Mesendoderm (in vitro differentiated cells): ENCODE results near the gene ADSL.

Experiments
- DNase-seq: peaks from one replicate; pipeline ENCODE4 v3.0.0; 2013
- H2AK5ac ChIP-seq: 2 replicates; pipeline ENCODE4 v1.6.1; 2013; ENCODE audit warnings: low read length, inconsistent platforms
- H2BK120ac ChIP-seq: 2 replicates; pipeline ENCODE4 v1.6.1; 2013; ENCODE audit warnings: low read depth, mild to moderate bottlenecking, low read length, moderate library complexity, mixed read lengths
- H2BK15ac ChIP-seq: replicated peaks from 2 replicates; pipeline ENCODE4 v1.6.1; 2013; ENCODE audit warnings: low read depth, mild to moderate bottlenecking, moderate library complexity
- H2BK5ac ChIP-seq: 2 replicates; pipeline ENCODE4 v1.6.1; 2013; ENCODE audit warnings: low read length, inconsistent platforms
- H3K18ac ChIP-seq: 2 replicates; pipeline ENCODE4 v1.6.1; 2013; ENCODE audit warnings: mild to moderate bottlenecking, low read length, mixed read lengths
- H3K23ac ChIP-seq: one replicate; pipeline ENCODE4 v1.6.1; 2013; ENCODE audit warnings: low read length
- H3K27ac ChIP-seq: 2 replicates; pipeline ENCODE4 v1.5.1; 2013; ENCODE audit warnings: low read depth, mild to moderate bottlenecking, inconsistent platforms, low read length, moderate library complexity
- H3K27me3 ChIP-seq: 2 replicates; pipeline ENCODE4 v1.6.1; 2013; ENCODE audit warnings: low read length, control low read depth, mild to moderate bottlenecking, inconsistent platforms; ENCODE audit not compliant: insufficient read depth, poor library complexity
- H3K36me3 ChIP-seq: 2 replicates; pipeline ENCODE4 v1.6.1; 2013; ENCODE audit warnings: low read length, inconsistent platforms; ENCODE audit not compliant: control insufficient read depth, insufficient read depth
- H3K4ac ChIP-seq: one replicate; pipeline ENCODE4 v1.6.1; 2013; ENCODE audit warnings: low read depth, mild to moderate bottlenecking, low read length, moderate library complexity
- H3K4me1 ChIP-seq: 2 replicates; pipeline ENCODE4 v1.6.1; 2013; ENCODE audit warnings: low read depth, low read length, inconsistent platforms; ENCODE audit not compliant: control insufficient read depth
- H3K4me2 ChIP-seq: 2 replicates; pipeline ENCODE4 v1.6.1; 2013; ENCODE audit warnings: low read length
- H3K4me3 ChIP-seq: 2 replicates; pipeline ENCODE4 v1.5.1; 2013; ENCODE audit warnings: mild to moderate bottlenecking, low read length
- H3K56ac ChIP-seq: one replicate; pipeline ENCODE4 v1.6.1; 2013; ENCODE audit warnings: low read length
- H3K79me1 ChIP-seq: 2 replicates; pipeline ENCODE4 v1.6.1; 2013; ENCODE audit warnings: low read length, inconsistent platforms
- H3K79me2 ChIP-seq: 2 replicates; pipeline ENCODE4 v1.6.1; 2013; ENCODE audit warnings: mild to moderate bottlenecking, low read length; ENCODE audit not compliant: control insufficient read depth, insufficient read depth
- H3K9ac ChIP-seq: 2 replicates; pipeline ENCODE4 v1.6.1; 2013; ENCODE audit warnings: low read length, inconsistent platforms
- H4K5ac ChIP-seq: one replicate; pipeline ENCODE4 v1.6.1; 2013; ENCODE audit warnings: low read length
- H4K8ac ChIP-seq: one replicate; pipeline ENCODE4 v1.6.1; 2013; ENCODE audit warnings: low read depth, mild to moderate bottlenecking, control low read depth, low read length, moderate library complexity
- WGBS: extraction: QIAGEN DNeasy Blood & Tissue Kit; methylation state at CpG from one replicate; pipeline ENCODE4 v1.1.7; 2013; ENCODE audit warnings: low lambda C conversion rate, missing lambda C conversion rate; ENCODE audit not compliant: insufficient coverage; ENCODE audit errors: extremely low coverage; 5-methylcytosine and 5-hydroxymethylcytosine counted together

ADSL gene

DNA sequence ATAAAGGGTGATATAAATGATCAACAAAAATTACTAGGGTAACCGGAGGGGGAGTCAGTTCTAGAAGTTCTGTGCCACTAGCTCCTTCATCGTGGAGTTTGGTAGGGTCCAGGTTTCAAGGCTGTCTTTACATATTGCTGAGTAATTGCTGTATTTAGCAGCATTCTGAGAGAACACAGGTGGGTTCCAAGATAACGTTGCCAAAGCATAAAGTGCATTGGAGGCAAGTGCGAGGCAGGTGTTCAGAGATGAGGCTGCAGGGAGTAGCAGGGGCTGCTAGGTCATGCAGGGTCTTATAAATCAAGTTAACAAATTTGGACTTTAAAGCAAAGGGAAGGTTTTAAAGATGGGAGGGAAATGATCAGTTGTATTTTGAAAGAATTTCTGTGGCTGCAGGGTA, 41.9 kb downstream of the ADSL start:
- Histone ChIP-seq H2BK5ac (no peak overlapping the region), H3K56ac (no peak overlapping the region), H3K4me3 (no peak overlapping the region), H4K5ac (no peak overlapping the region), H3K27me3 (no peaks in the 10 kb centered on the region), H3K27ac (no peak overlapping the region), H3K4me1 (no peaks in the 10 kb centered on the region), H3K79me1 (peaks cover 11% of the 10 kb centered on the region), H2AK5ac (no peak overlapping the region), H4K8ac (no peak overlapping the region), H3K4ac (no peak overlapping the region), H3K18ac (no peak overlapping the region), H3K23ac (no peak overlapping the region), H3K9ac (no peak overlapping the region), H2BK120ac (no peak overlapping the region), H3K79me2 (no peaks in the 10 kb centered on the region), H3K4me2 (no peak overlapping the region), H2BK15ac (no peak overlapping the region), H3K36me3 (peaks cover 3% of the 10 kb centered on the region)
- WGBS: no CpG with 5 or more reads among the region's 4 CpGs
- no peak for DNase-seq

DNA sequence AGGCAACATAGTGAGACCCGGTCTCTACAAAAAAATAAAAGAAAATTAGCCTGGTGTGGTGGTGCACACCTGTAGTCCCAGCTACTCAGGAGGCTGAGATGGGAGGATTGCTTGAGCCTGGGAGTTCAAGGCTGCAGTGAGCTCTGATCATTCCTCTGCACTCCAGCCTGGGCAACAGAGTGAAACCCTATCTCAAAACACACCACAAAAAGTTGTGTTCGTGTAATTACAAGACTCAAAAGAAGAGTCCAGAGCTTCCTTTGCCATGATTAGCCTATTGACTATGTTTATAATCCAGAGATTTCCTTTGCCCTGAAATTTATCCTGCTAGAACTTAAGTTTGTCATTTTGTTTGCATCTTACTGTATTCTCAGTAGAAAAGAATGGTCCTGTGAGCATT, 45.1 kb downstream of the ADSL start:
- H3K9ac ChIP-seq: no peak overlapping the region
- H3K4me1 ChIP-seq: no peaks in the 10 kb centered on the region
- no peak overlapping the region for H3K23ac ChIP-seq
- no peak for DNase-seq
- H2AK5ac ChIP-seq: no peak overlapping the region
- no peak overlapping the region for H2BK120ac ChIP-seq
- H3K27ac ChIP-seq: no peak overlapping the region
- no peak overlapping the region for H3K4ac ChIP-seq
- H3K27me3 ChIP-seq: no peaks in the 10 kb centered on the region
- no peak overlapping the region for H3K18ac ChIP-seq
- peaks cover 8% of the 10 kb centered on the region for H3K79me1 ChIP-seq
- H2BK5ac ChIP-seq: no peak overlapping the region
- no peak overlapping the region for H2BK15ac ChIP-seq
- H3K4me2 ChIP-seq: no peak overlapping the region
- peaks cover 3% of the 10 kb centered on the region for H3K36me3 ChIP-seq
- no CpG with 5 or more reads among the region's 2 CpGs for WGBS
- no peak overlapping the region for H3K56ac ChIP-seq
- no peaks in the 10 kb centered on the region for H3K79me2 ChIP-seq
- no peak overlapping the region for H4K5ac ChIP-seq
- no peak overlapping the region for H4K8ac ChIP-seq
- no peak overlapping the region for H3K4me3 ChIP-seq

DNA sequence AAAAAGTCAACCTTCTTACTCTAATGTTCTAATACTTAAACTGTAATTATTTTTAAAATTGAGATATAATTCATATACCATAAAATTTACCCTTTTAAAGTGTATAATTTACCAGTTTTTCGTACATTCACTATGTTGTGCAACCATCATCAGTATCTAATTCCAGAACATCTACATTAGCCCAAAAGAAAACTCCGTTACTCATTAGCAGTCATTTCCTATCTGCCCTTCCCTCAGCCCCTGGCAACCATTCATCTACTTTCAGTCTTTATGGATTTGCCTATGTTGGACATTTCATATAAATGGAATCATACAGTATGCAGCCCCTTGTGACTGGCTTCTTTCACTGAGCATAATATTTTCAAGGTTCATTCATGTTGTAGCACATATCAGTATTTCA, 46.3 kb downstream of the ADSL start:
- Histone ChIP-seq H3K23ac (no peak overlapping the region), H3K4ac (no peak overlapping the region), H2BK15ac (no peak overlapping the region), H3K27me3 (no peaks in the 10 kb centered on the region), H3K18ac (no peak overlapping the region), H3K79me1 (peaks cover 8% of the 10 kb centered on the region), H3K9ac (no peak overlapping the region), H2AK5ac (no peak overlapping the region), H2BK5ac (no peak overlapping the region), H2BK120ac (no peak overlapping the region), H3K36me3 (peaks cover 3% of the 10 kb centered on the region), H3K4me3 (no peak overlapping the region), H3K56ac (no peak overlapping the region), H4K8ac (no peak overlapping the region), H3K4me2 (no peak overlapping the region), H4K5ac (no peak overlapping the region), H3K79me2 (no peaks in the 10 kb centered on the region), H3K4me1 (no peaks in the 10 kb centered on the region), H3K27ac (no peak overlapping the region)
- DNase-seq: no peak
- WGBS: no CpG with 5 or more reads among the region's 2 CpGs

DNA sequence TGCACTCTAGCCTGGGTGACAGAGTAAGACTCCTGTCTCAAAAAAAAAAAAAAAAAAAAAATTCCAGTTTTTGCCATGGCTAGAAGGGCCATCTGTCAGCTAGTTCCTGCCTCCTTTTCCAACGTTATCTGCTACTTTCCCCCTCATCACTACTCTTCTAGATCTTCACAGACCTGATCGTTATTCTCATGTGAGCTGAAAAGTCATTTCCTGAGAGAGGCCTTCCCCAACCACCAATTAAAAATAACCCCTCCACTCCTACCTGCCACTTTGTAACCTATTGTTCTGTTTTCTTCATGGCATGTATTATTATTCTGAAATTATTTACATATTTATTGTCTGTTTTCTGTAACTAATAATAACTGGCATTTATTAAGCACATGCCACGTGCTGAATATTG, 48.3 kb downstream of the ADSL start:
- H3K4me2 ChIP-seq: no peak overlapping the region
- no CpG with 5 or more reads among the region's 3 CpGs for WGBS
- no peak overlapping the region for H2BK15ac ChIP-seq
- H3K4me1 ChIP-seq: no peaks in the 10 kb centered on the region
- H4K5ac ChIP-seq: no peak overlapping the region
- H3K4ac ChIP-seq: no peak overlapping the region
- no peak overlapping the region for H2BK120ac ChIP-seq
- H3K36me3 ChIP-seq: peaks cover 2% of the 10 kb centered on the region
- no peaks in the 10 kb centered on the region for H3K27me3 ChIP-seq
- no peak overlapping the region for H3K56ac ChIP-seq
- no peak overlapping the region for H3K27ac ChIP-seq
- H3K18ac ChIP-seq: no peak overlapping the region
- H4K8ac ChIP-seq: no peak overlapping the region
- H3K23ac ChIP-seq: no peak overlapping the region
- H3K79me1 ChIP-seq: peaks cover 6% of the 10 kb centered on the region
- H2BK5ac ChIP-seq: no peak overlapping the region
- H2AK5ac ChIP-seq: no peak overlapping the region
- no peak overlapping the region for H3K4me3 ChIP-seq
- no peaks in the 10 kb centered on the region for H3K79me2 ChIP-seq
- no peak overlapping the region for H3K9ac ChIP-seq
- no peak for DNase-seq

DNA sequence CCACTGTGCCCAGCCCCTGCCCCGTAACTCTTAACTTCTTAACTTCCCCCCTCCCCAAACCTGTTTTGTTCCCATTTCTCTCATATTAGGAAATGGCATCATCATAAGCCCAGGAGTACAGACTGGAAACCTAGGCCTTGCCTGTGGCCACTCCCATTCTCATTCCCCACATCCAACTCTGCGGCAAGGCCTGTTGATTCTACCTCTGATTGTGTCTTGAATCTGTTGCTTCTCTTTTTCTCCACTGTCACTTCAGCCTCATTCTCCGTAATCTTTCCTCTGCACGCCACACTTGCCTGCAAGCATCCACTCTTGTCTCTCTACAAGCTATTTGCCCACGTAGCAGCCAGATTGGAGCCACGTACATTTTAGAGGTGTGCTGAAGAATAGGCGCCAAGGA, 49.3 kb downstream of the ADSL start:
- H3K36me3 ChIP-seq: peaks cover 2% of the 10 kb centered on the region
- H3K4me2 ChIP-seq: no peak overlapping the region
- H4K8ac ChIP-seq: no peak overlapping the region
- no peak overlapping the region for H3K4ac ChIP-seq
- no peak for DNase-seq
- H2BK15ac ChIP-seq: no peak overlapping the region
- no peak overlapping the region for H3K23ac ChIP-seq
- H4K5ac ChIP-seq: no peak overlapping the region
- no peaks in the 10 kb centered on the region for H3K4me1 ChIP-seq
- H2AK5ac ChIP-seq: no peak overlapping the region
- peaks cover 5% of the 10 kb centered on the region for H3K79me1 ChIP-seq
- H3K18ac ChIP-seq: no peak overlapping the region
- no peak overlapping the region for H3K56ac ChIP-seq
- no peak overlapping the region for H2BK120ac ChIP-seq
- WGBS: no CpG with 5 or more reads among the region's 7 CpGs
- H3K79me2 ChIP-seq: no peaks in the 10 kb centered on the region
- H2BK5ac ChIP-seq: no peak overlapping the region
- no peak overlapping the region for H3K9ac ChIP-seq
- no peak overlapping the region for H3K4me3 ChIP-seq
- no peaks in the 10 kb centered on the region for H3K27me3 ChIP-seq
- H3K27ac ChIP-seq: no peak overlapping the region

DNA sequence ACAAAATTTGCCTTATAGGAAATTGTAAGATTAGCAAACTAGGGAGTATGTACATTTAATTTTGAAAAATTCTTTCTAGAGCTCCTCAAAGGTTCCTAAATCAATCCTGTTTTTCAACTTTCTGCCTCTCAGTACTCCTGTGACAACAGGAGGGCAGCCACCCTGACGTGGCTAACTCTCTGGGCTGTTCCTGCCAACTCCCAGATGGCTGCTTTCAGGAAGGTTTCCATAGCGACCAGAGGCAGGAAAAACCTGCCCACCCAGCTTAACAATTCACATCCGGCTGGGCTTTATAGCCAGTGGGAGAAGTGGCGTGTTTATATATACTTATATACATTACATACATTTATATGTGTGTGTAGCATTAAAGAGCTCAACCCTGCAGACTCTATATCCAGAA, 50.6 kb downstream of the ADSL start:
- Histone ChIP-seq H3K79me2 (no peaks in the 10 kb centered on the region), H4K5ac (no peak overlapping the region), H3K27ac (no peak overlapping the region), H2BK5ac (no peak overlapping the region), H2BK120ac (no peak overlapping the region), H3K18ac (no peak overlapping the region), H3K36me3 (no peaks in the 10 kb centered on the region), H3K4ac (no peak overlapping the region), H3K4me3 (no peak overlapping the region), H3K23ac (no peak overlapping the region), H3K9ac (no peak overlapping the region), H3K79me1 (peaks cover 2% of the 10 kb centered on the region), H3K27me3 (no peaks in the 10 kb centered on the region), H3K4me1 (no peaks in the 10 kb centered on the region), H4K8ac (no peak overlapping the region), H3K56ac (no peak overlapping the region), H3K4me2 (no peak overlapping the region), H2BK15ac (no peak overlapping the region), H2AK5ac (no peak overlapping the region)
- WGBS: no CpG with 5 or more reads among the region's 4 CpGs
- DNase-seq: peak; percentile 89
